Endodermal cell (in vitro differentiated cells): ENCODE data around the gene PARN. TPM values are rescaled to one million over a fixed set of nuclear protein-coding genes. Genes with fewer than 3 reads are reported as not detected.

ENCODE experiments used
- DNase-seq: peaks from one replicate; pipeline ENCODE4 v3.0.0-alpha.2; 2017
- H3K27ac ChIP-seq: 2 replicates; pipeline ENCODE4 v1.5.1; 2013; ENCODE audit warnings: mild to moderate bottlenecking, low read depth, low read length, moderate library complexity
- H3K27me3 ChIP-seq: 2 replicates; pipeline ENCODE4 v1.6.1; 2013; ENCODE audit warnings: mild to moderate bottlenecking, low read length, moderate library complexity; ENCODE audit not compliant: insufficient read depth, control insufficient read depth, poor library complexity, severe bottlenecking
- H3K36me3 ChIP-seq: 2 replicates; pipeline ENCODE4 v1.7.0; 2013; ENCODE audit warnings: mild to moderate bottlenecking, low read length, moderate library complexity; ENCODE audit not compliant: control insufficient read depth, insufficient read depth
- H3K4me1 ChIP-seq: one replicate; pipeline ENCODE4 v1.7.0; 2013; ENCODE audit warnings: low read length; ENCODE audit not compliant: control insufficient read depth, insufficient read depth
- H3K4me3 ChIP-seq: 2 replicates; pipeline ENCODE4 v1.5.1; 2013; ENCODE audit warnings: mild to moderate bottlenecking, low read length, moderate library complexity
- H3K9ac ChIP-seq: 2 replicates; pipeline ENCODE4 v1.6.1; 2013; ENCODE audit warnings: mild to moderate bottlenecking, low read length, moderate library complexity; ENCODE audit not compliant: poor library complexity, severe bottlenecking; ENCODE audit errors: extremely low read depth
- H3K9me3 ChIP-seq: 2 replicates; pipeline ENCODE4 v1.6.1; 2013; ENCODE audit warnings: mild to moderate bottlenecking, low read length, moderate library complexity; ENCODE audit not compliant: control insufficient read depth
- H3K27ac Mint-ChIP-seq: 2 replicates; pipeline ENCODE4 v1.8.0; 2020; ENCODE audit warnings: mixed read lengths
- H3K27me3 Mint-ChIP-seq: 2 replicates; pipeline ENCODE4 v1.8.0; 2021; ENCODE audit warnings: mild to moderate bottlenecking, mixed read lengths; ENCODE audit not compliant: insufficient read depth
- H3K36me3 Mint-ChIP-seq: 2 replicates; pipeline ENCODE4 v1.8.0; 2020; ENCODE audit warnings: low read depth, mixed read lengths
- H3K4me1 Mint-ChIP-seq: 2 replicates; pipeline ENCODE4 v1.8.0; 2020; ENCODE audit warnings: mixed read lengths
- H3K4me3 Mint-ChIP-seq: 2 replicates; pipeline ENCODE4 v1.8.0; 2020; ENCODE audit warnings: mild to moderate bottlenecking, moderate library complexity, mixed read lengths
- H3K9me3 Mint-ChIP-seq: 2 replicates; pipeline ENCODE4 v1.8.0; 2020; ENCODE audit warnings: mild to moderate bottlenecking, mixed read lengths
- CTCF ChIP-seq: fragments of 200-600 bp; sonication (generic); conservative IDR thresholded peaks from 2 replicates; pipeline ENCODE4 v1.5.0; 2021; ENCODE audit warnings: antibody characterized with exemption, mild to moderate bottlenecking
- WGBS, 2 experiments: methylation state at CpG; one replicate each; pipeline versions ENCODE4 v1.1.5 to v1.1.7; 2013; ENCODE audit warnings: missing lambda C conversion rate in 2 of 2, mixed read lengths in 1 of 2; ENCODE audit not compliant: insufficient coverage in 1 of 2, insufficient read length in 1 of 2; 5-methylcytosine and 5-hydroxymethylcytosine counted together
- total RNA-seq, 2 donors: library from RNA; stranded (reverse); fragmentation: NEBNext Ultra II Directional in 1 of 2; extraction: Animal tissue kit (Norgen Biotek cat#: 25700) in 1 of 2; gene quantifications; 2 replicates in 1 of 2; 3 replicates in 1 of 2; pipeline ENCODE4 v1.2.1, GENCODE V29; 2021

PARN gene
- total RNA-seq, 2 donors from 2014 or later, result 43.7 to 45.7 TPM

DNA sequence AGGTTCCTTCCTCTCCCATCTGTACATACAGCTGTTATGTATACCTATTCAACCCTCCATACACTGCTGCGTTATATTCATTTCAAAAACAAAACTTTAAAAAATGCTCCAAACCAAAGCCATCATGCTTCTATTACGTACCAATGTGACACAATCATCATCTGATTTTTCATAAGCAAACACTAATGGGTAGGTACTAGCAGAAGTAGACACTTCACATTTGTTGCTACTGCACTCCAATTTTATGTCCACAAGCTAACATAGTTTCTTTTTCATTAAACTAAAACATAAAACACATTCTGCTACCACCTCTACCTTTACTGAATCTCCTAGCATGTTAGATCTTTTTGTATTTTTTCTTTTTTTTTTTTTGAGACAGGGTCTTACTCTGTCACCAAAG lies 57.5 kb downstream of the PARN start:
- peaks cover 54% of the 10 kb centered on the region for H3K36me3 ChIP-seq
- TF ChIP-seq CTCF, result no peak
- no peaks in the 10 kb centered on the region for H3K27me3 ChIP-seq
- no peak overlapping the region for H3K4me3 Mint-ChIP-seq
- peaks cover 25% of the 10 kb centered on the region for H3K9me3 ChIP-seq
- peaks cover 24% of the 10 kb centered on the region for H3K9me3 Mint-ChIP-seq
- H3K36me3 Mint-ChIP-seq, result peaks cover 50% of the 10 kb centered on the region
- WGBS, 2 experiments, result 94% methylated on average over 2 of the region's 2 CpGs
- H3K4me1 Mint-ChIP-seq, result no peaks in the 10 kb centered on the region
- no peak overlapping the region for H3K27ac ChIP-seq
- no peak overlapping the region for H3K27ac Mint-ChIP-seq
- H3K9ac ChIP-seq, result no peak overlapping the region
- H3K4me1 ChIP-seq, result no peaks in the 10 kb centered on the region
- no peaks in the 10 kb centered on the region for H3K27me3 Mint-ChIP-seq
- DNase-seq, result no peak
- H3K4me3 ChIP-seq, result no peak overlapping the region

- no peak for DNase-seq
- 90 to 100% methylated on average over 2 to 4 of the region's 4 CpGs for WGBS, 2 experiments
- H3K4me1 ChIP-seq, result no peaks in the 10 kb centered on the region
- H3K9me3 Mint-ChIP-seq, result peaks cover 6% of the 10 kb centered on the region
- peaks cover 8% of the 10 kb centered on the region for H3K4me1 Mint-ChIP-seq
- no peak overlapping the region for H3K9ac ChIP-seq
- H3K36me3 Mint-ChIP-seq, result peaks cover 17% of the 10 kb centered on the region
- no peaks in the 10 kb centered on the region for H3K27me3 ChIP-seq
- H3K9me3 ChIP-seq, result no peaks in the 10 kb centered on the region
- H3K4me3 Mint-ChIP-seq, result no peak overlapping the region
- H3K4me3 ChIP-seq, result no peak overlapping the region
- no peak for TF ChIP-seq CTCF
- peaks cover 24% of the 10 kb centered on the region for H3K36me3 ChIP-seq
- H3K27ac Mint-ChIP-seq, result no peak overlapping the region
- H3K27me3 Mint-ChIP-seq, result no peaks in the 10 kb centered on the region
- no peak overlapping the region for H3K27ac ChIP-seq
These were observed 60.8 kb downstream of the PARN start for GRCh38 chr16:14569213-14569612.

GRCh38 chr16:14566599-14566998 lies 63.5 kb downstream of the PARN start:
- DNase-seq, result no peak
- Mint-ChIP-seq H3K4me3 (no peak overlapping the region), H3K27ac (no peak overlapping the region), H3K4me1 (peaks cover 16% of the 10 kb centered on the region), H3K9me3 (no peaks in the 10 kb centered on the region), H3K27me3 (no peaks in the 10 kb centered on the region), H3K36me3 (peaks cover 11% of the 10 kb centered on the region)
- TF ChIP-seq CTCF, result no peak
- H3K4me3 ChIP-seq, result no peak overlapping the region
- peaks cover 13% of the 10 kb centered on the region for H3K36me3 ChIP-seq
- 80 to 100% methylated on average over 1 of the region's 1 CpG for WGBS, 2 experiments
- no peak overlapping the region for H3K27ac ChIP-seq
- peaks cover 3% of the 10 kb centered on the region for H3K4me1 ChIP-seq
- no peaks in the 10 kb centered on the region for H3K27me3 ChIP-seq
- no peak overlapping the region for H3K9ac ChIP-seq
- no peaks in the 10 kb centered on the region for H3K9me3 ChIP-seq
